BLaER1 treated with 17β-estradiol and CSF1 and Interleukin-3, amounts not matched to agents 10 nM and 100 nM (cell line): ENCODE results near the gene PRPF19.

Source experiments
- H3K27ac ChIP-seq, 11 experiments: shearing (Covaris generic); formaldehyde crosslinking; 2 replicates each; pipeline ENCODE4 v1.8.1; 2022
- H3K27me3 ChIP-seq, 11 experiments: shearing (Covaris generic); formaldehyde crosslinking; 2 replicates each; pipeline ENCODE4 v1.8.1; 2022
- H3K36me3 ChIP-seq, 11 experiments: shearing (Covaris generic); formaldehyde crosslinking; 2 replicates each; pipeline ENCODE4 v1.8.1; 2022
- H3K4me1 ChIP-seq, 10 experiments: shearing (Covaris generic); formaldehyde crosslinking; 2 replicates each; pipeline ENCODE4 v1.8.1; 2022
- H3K4me2 ChIP-seq, 11 experiments: shearing (Covaris generic); formaldehyde crosslinking; 2 replicates each; pipeline ENCODE4 v1.8.1; 2022
- H3K4me3 ChIP-seq, 10 experiments: shearing (Covaris generic); formaldehyde crosslinking; 2 replicates each; pipeline ENCODE4 v1.8.1; 2022
- H3K9ac ChIP-seq, 11 experiments: shearing (Covaris generic); formaldehyde crosslinking; 2 replicates each; pipeline ENCODE4 v1.8.1; 2022
- H3K9me3 ChIP-seq, 11 experiments: shearing (Covaris generic); formaldehyde crosslinking; replicated peaks in 1 of 11; 2 replicates each; pipeline ENCODE4 v1.8.1; 2022
- H4K20me1 ChIP-seq, 11 experiments: shearing (Covaris generic); formaldehyde crosslinking; 2 replicates each; pipeline ENCODE4 v1.8.1; 2022
- Cebpa-rat ChIP-seq, 11 experiments: shearing (Covaris generic); IDR thresholded peaks; 2 replicates each; pipeline ENCODE4 v1.8.1; 2022

PRPF19 gene

GRCh38 chr11:60875366-60876167, 30.8 kb downstream of the PRPF19 start:
- H3K4me3 ChIP-seq, result no peak overlapping the region
- no peak for TF ChIP-seq Cebpa-rat (IDR thresholded peaks at IDR 0.05)
- no peaks in the 10 kb centered on the region for H3K27me3 ChIP-seq
- no peak overlapping the region for H3K9ac ChIP-seq
- H3K27ac ChIP-seq, result 0 out of 22 replicates have a peak overlapping the region, but pooled peaks of 1 of the 11 experiments have one; percentile 5
- H3K9me3 ChIP-seq, result no peaks in the 10 kb centered on the region
- H3K36me3 ChIP-seq, result peaks cover 13 to 56% (median 27%) of the 10 kb centered on the region in 11 experiments; a peak in 21 of 22 replicates
- H3K4me2 ChIP-seq, result no peak overlapping the region
- peaks cover 0 to 6% (median 0%) of the 10 kb centered on the region in 11 experiments; a peak in 3 of 22 replicates for H4K20me1 ChIP-seq
- peaks cover 25 to 40% (median 38%) of the 10 kb centered on the region in 10 experiments for H3K4me1 ChIP-seq

GRCh38 chr11:60874421-60875365, 31.7 kb downstream of the PRPF19 start:
- peaks cover 9 to 47% (median 19%) of the 10 kb centered on the region in 11 experiments; a peak in 20 of 22 replicates for H3K36me3 ChIP-seq
- peak overlapping the region in 1 of 11 experiments; percentile 5; a peak in 1 of 22 replicates for H3K27ac ChIP-seq
- H3K27me3 ChIP-seq, result no peaks in the 10 kb centered on the region
- no peak overlapping the region for H3K9ac ChIP-seq
- no peak for TF ChIP-seq Cebpa-rat (IDR thresholded peaks at IDR 0.05)
- H3K4me1 ChIP-seq, result peaks cover 25 to 41% (median 37%) of the 10 kb centered on the region in 10 experiments
- H3K9me3 ChIP-seq, result no peaks in the 10 kb centered on the region
- H4K20me1 ChIP-seq, result 0 out of 22 replicates have a peak, but pooled peaks cover 0 to 4% (median 0%) of the 10 kb centered on the region in 11 experiments
- no peak overlapping the region for H3K4me2 ChIP-seq
- no peak overlapping the region for H3K4me3 ChIP-seq

- Histone ChIP-seq H4K20me1 (0 out of 22 replicates have a peak, but pooled peaks cover 0 to 4% (median 0%) of the 10 kb centered on the region in 11 experiments), H3K9ac (no peak overlapping the region), H3K27me3 (no peaks in the 10 kb centered on the region), H3K4me2 (peak overlapping the region; percentile 62 to 88 (median 75); a peak in 19 of 22 replicates), H3K4me1 (peaks cover 25 to 51% (median 47%) of the 10 kb centered on the region in 10 experiments), H3K27ac (peak overlapping the region in 6 of 11 experiments; percentile 13 to 65 (median 56); a peak in 11 of 22 replicates), H3K36me3 (peaks cover 0 to 36% (median 7%) of the 10 kb centered on the region in 11 experiments; a peak in 16 of 22 replicates), H3K4me3 (no peak overlapping the region), H3K9me3 (no peaks in the 10 kb centered on the region)
- no peak for TF ChIP-seq Cebpa-rat (IDR thresholded peaks at IDR 0.05)
These were observed 32.9 kb downstream of the PRPF19 start for GRCh38 chr11:60873533-60873932.

GRCh38 chr11:60872961-60873524, 33.3 kb downstream of the PRPF19 start:
- 0 out of 22 replicates have a peak, but pooled peaks of 2 of the 11 experiments have one; percentile 11 to 15 for TF ChIP-seq Cebpa-rat (IDR thresholded peaks at IDR 0.05)
- peaks cover 25 to 56% (median 52%) of the 10 kb centered on the region in 10 experiments for H3K4me1 ChIP-seq
- peak overlapping the region; percentile 62 to 88 (median 75) for H3K4me2 ChIP-seq
- H4K20me1 ChIP-seq, result 0 out of 22 replicates have a peak, but pooled peaks cover 0 to 4% (median 0%) of the 10 kb centered on the region in 11 experiments
- no peaks in the 10 kb centered on the region for H3K27me3 ChIP-seq
- peak overlapping the region in 4 of 11 experiments; percentile 22 to 44 (median 36); a peak in 4 of 22 replicates for H3K9ac ChIP-seq
- peaks cover 0 to 33% (median 5%) of the 10 kb centered on the region in 11 experiments; a peak in 6 of 22 replicates for H3K36me3 ChIP-seq
- H3K9me3 ChIP-seq, result no peaks in the 10 kb centered on the region
- H3K4me3 ChIP-seq, result no peak overlapping the region
- peak overlapping the region in 8 of 11 experiments; percentile 35 to 65 (median 58); a peak in 13 of 22 replicates for H3K27ac ChIP-seq

- Histone ChIP-seq H3K4me2 (peak overlapping the region; percentile 62 to 88 (median 75)), H4K20me1 (peaks cover 0 to 4% (median 0%) of the 10 kb centered on the region in 11 experiments; a peak in 1 of 22 replicates), H3K9me3 (no peaks in the 10 kb centered on the region), H3K36me3 (peaks cover 0 to 26% (median 2%) of the 10 kb centered on the region in 11 experiments; a peak in 6 of 22 replicates), H3K4me3 (no peak overlapping the region), H3K27me3 (no peaks in the 10 kb centered on the region), H3K9ac (peak overlapping the region in 6 of 11 experiments; percentile 19 to 50 (median 36); a peak in 6 of 22 replicates), H3K27ac (peak overlapping the region in 9 of 11 experiments; percentile 35 to 65 (median 57); a peak in 17 of 22 replicates), H3K4me1 (peaks cover 28 to 63% (median 59%) of the 10 kb centered on the region in 10 experiments)
- TF ChIP-seq Cebpa-rat (IDR thresholded peaks at IDR 0.05), result no peak
These were observed 34.0 kb downstream of the PRPF19 start for GRCh38 chr11:60872124-60872960.

GRCh38 chr11:60871378-60872061, 34.9 kb downstream of the PRPF19 start:
- Histone ChIP-seq H4K20me1 (peaks cover 0 to 4% (median 0%) of the 10 kb centered on the region in 11 experiments; a peak in 1 of 22 replicates), H3K9me3 (no peaks in the 10 kb centered on the region), H3K4me2 (peak overlapping the region; percentile 62 to 88 (median 75)), H3K27me3 (no peaks in the 10 kb centered on the region), H3K4me3 (no peak overlapping the region), H3K36me3 (peaks cover 0 to 20% (median 0%) of the 10 kb centered on the region in 11 experiments; a peak in 6 of 22 replicates), H3K4me1 (peaks cover 30 to 71% (median 67%) of the 10 kb centered on the region in 10 experiments), H3K27ac (peak overlapping the region in 8 of 11 experiments; percentile 35 to 65 (median 58); a peak in 15 of 22 replicates), H3K9ac (peak overlapping the region in 4 of 11 experiments; percentile 4 to 50 (median 26); a peak in 6 of 22 replicates)
- TF ChIP-seq Cebpa-rat (IDR thresholded peaks at IDR 0.05), result no peak
